GM08714 (cell line): ENCODE results near the gene RBM7.

Source experiments
- H3K4me3 ChIP-seq: fragments of 200-500 bp; sonication (Bioruptor generic); 2 replicates; pipeline ENCODE4 v1.5.1; 2014; ENCODE audit warnings: mild to moderate bottlenecking, low read length, inconsistent platforms
- ZNF274 ChIP-seq: IDR thresholded peaks from 2 replicates; pipeline ENCODE4 v1.6.1; 2012; ENCODE audit warnings: mild to moderate bottlenecking, low read depth, low read length

Gene RBM7

GRCh38 chr11:114400216-114400914, at the start of gene RBM7, which contains the start of gene C11orf71:
Gene RBM7, plus strand, starts transcription at chr11:114400666. Its CDS starts 6 bp downstream, at chr11:114400672.
Gene C11orf71, minus strand, starts transcription at chr11:114400511. Its CDS starts 180 bp downstream, at chr11:114400331.
- peak within 1 kb of the TSS; percentile 96 for H3K4me3 ChIP-seq
- no peak for TF ChIP-seq ZNF274

DNA sequence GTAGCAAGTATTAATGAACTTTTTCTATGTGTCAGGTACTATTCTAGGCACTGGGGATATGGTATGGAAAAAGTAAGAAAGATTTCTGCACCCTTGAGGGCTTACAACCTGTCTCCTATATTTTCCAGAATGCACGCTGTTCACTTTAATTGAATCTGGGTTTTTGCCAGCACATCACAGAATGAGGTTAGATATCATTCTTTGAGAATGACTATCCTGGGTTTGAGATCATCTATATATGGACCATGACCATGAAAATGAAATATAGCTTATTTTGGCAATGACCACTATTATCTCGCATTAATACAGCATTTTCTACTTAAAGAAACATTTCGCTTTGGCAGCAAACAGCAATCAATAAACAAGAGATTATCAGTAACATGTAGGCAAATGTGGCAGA, 47.0 kb upstream of the RBM7 start:
- TF ChIP-seq ZNF274: no peak
- H3K4me3 ChIP-seq: no peak overlapping the region

DNA sequence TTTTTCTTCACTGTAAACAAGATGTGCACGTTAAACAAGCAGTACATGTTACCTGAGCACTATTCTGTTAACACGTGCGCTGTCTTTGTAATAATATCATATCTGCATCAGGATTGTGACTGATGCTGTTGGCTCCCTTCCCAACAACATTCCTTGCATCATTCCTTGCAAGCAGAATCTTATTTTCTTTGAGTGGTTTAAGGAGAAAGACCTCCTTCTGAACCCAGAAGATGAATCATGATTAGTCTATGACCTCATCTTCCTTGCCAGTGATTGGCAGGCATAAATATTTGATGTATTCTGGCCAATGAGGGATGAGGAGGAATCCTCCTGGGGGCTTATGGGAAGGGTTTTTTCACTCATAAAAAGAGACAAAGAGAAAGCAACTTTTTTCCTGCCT, 46.4 kb upstream of the RBM7 start:
- no peak overlapping the region for H3K4me3 ChIP-seq
- TF ChIP-seq ZNF274: no peak

DNA sequence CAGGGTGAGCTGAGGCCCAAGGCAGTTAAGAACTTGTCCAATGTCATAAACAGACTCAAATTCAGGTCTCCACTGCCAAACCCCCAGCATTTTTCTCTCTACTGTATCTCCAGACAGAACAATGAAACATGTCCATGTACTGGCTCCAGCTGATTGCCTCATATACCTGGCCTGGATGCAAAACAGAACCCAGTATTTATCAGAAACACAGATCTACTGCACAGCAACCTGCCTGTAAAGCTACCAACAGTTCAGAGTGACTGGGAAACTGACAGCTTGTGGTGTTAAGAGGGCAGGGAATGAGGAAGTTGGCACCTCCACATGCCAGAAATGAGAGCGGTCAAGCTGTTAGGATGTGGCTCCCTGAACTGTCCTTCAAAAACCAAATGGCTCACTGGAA, 41.8 kb upstream of the RBM7 start:
- no peak for TF ChIP-seq ZNF274

GRCh38 chr11:114359342-114359741, 41.1 kb upstream of the RBM7 start:
- H3K4me3 ChIP-seq: no peak overlapping the region
- no peak for TF ChIP-seq ZNF274

More for the DNA sequence above, 41.8 kb upstream of the RBM7 start:
- no peak overlapping the region for H3K4me3 ChIP-seq

DNA sequence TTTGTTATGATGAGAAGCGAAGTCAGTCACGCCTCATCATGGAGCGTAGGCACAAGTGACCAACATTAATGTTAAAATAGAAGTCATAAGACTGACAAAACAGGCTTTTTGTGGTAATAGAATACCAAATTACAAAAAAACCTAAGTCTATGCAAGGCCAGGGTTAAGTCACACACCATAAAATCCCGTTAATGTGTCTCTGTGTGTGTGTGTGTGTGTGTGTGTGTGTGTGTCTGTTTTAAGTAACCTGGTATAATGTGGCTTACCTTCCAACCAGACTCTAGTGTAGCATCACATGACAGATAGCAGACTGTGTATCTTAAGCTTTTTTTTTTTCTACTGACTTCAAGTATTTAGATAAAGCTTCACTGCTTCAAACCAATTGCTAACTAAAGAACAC, 38.1 kb upstream of the RBM7 start:
- H3K4me3 ChIP-seq: no peak overlapping the region
- no peak for TF ChIP-seq ZNF274

DNA sequence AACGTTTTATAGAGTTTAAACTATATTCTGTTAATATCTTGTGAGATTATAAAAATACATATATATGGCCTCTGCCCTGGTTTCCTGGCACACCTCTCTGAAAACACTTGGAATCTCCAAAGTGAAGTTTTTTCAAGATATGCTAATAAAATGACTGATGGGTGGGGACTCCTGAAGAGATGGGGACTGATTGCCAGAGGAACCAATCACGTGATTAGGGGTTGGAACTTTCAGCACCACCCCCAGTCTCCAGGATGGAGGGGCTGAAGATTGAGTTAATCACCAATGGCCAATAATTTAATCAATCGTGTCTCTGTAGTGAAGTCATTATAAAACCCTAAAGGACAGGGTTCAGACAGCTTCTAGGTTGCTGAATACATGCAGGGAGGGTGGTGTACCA, 37.5 kb upstream of the RBM7 start:
- no peak for TF ChIP-seq ZNF274
- no peak overlapping the region for H3K4me3 ChIP-seq

- TF ChIP-seq ZNF274: no peak
- no peak overlapping the region for H3K4me3 ChIP-seq
These were observed 33.9 kb upstream of the RBM7 start for GRCh38 chr11:114366331-114367243.

DNA sequence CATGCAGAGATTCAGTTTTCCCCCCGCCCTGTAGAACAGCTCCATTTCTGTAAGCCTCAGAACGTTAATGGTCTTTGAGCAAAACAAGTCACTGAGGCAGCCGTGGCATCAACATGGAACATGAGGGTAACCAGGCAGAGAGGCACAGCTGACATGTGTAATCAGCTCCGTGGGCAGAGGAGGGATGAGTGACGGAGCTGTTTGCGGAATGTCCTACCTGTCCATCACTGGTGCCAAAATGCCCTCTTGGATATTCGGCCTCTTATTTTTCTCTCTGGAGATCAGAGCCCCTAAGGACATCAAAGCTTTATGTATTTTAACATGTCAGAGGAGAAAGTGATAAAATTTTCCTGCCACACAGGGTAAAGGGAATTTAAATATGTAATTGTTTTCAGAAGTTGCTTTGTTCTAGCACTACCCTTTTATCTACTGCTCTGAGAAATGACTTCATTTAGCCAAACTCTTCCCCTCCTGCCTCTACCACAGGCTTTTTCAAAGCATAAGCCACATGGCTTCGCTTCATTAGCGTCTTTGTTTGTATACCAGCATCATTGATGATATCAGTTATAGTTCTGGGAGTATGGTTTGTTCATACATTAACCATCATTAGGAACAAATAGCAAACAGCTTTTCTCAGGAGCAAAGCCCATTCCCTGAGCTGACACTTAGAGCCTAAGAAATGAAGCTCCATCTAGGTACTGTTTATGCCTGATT, 33.1 kb upstream of the RBM7 start:
- H3K4me3 ChIP-seq: no peak overlapping the region
- no peak for TF ChIP-seq ZNF274

GRCh38 chr11:114368918-114369680, 31.4 kb upstream of the RBM7 start:
- H3K4me3 ChIP-seq: no peak overlapping the region
- TF ChIP-seq ZNF274: no peak

DNA sequence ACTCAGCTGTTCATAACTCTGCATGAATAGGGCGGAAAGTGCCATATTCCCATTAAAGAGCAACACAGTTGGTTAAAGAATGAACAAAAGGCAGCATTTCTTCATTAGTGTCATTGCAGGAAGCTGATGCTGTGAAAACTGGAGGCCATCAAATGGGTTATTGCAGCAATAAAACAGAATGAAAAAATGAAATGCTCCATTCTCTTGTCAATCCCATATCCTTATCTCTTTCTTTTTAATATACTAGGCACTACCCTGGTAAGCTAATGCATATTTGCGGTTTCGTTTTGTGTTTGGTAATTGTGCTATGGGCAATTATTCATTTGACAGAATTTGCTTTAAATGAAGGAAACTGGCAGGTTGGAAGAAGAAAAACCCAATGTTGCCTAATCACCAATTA, 25.4 kb upstream of the RBM7 start:
- TF ChIP-seq ZNF274: no peak

GRCh38 chr11:114377612-114378267, 22.7 kb upstream of the RBM7 start:
- no peak for TF ChIP-seq ZNF274
- H3K4me3 ChIP-seq: no peak overlapping the region

More for the DNA sequence above, 25.4 kb upstream of the RBM7 start:
- no peak overlapping the region for H3K4me3 ChIP-seq

GRCh38 chr11:114379394-114380069, 20.9 kb upstream of the RBM7 start:
- no peak for TF ChIP-seq ZNF274
- no peak overlapping the region for H3K4me3 ChIP-seq

- H3K4me3 ChIP-seq: no peak overlapping the region
- TF ChIP-seq ZNF274: no peak
These were observed 18.0 kb upstream of the RBM7 start for GRCh38 chr11:114382509-114382908.
